GM12878 (cell line): ENCODE data around the gene ALX4. TPM values are rescaled to one million over a fixed set of nuclear protein-coding genes. Genes with fewer than 3 reads are reported as not detected.

Experiments
- ATAC-seq: fragments of 200-7000 bp; cut with Tn5 transposase; 3 replicates; pipeline ENCODE4 v1.9.1; 2020; ENCODE audit warnings: mild to moderate bottlenecking, moderate library complexity
- BruUV-seq: library from RNA; stranded (reverse); fragments of 400-500 nt; replicated peaks from 2 replicates; lab custom pipeline; 2021; lab: Mats Ljungman, UMichigan
- CTCF ChIA-PET: fragments of 300-600 bp; sonication (Branson Sonifier 250); formaldehyde crosslinking; extraction: SDS; loops from one replicate; lab custom pipeline; 2021; ENCODE audit warnings: inconsistent platforms; lab: Yijun Ruan, JAX
- POLR2A ChIA-PET: fragments of 350-600 bp; formaldehyde crosslinking; extraction: SDS; loops from one replicate; lab custom pipeline; 2021; ENCODE audit warnings: inconsistent platforms; lab: Charles Lee
- RAD21 ChIA-PET: fragments of 300-600 bp; sonication (Branson Sonifier 250); formaldehyde crosslinking; loops from one replicate; lab custom pipeline; 2023; ENCODE audit warnings: antibody characterized with exemption; ENCODE audit not compliant: unreplicated experiment; lab: Charles Lee
- SMC1A ChIA-PET: fragments of 300-600 bp; sonication (Branson Sonifier 250); formaldehyde crosslinking; loops from one replicate; lab custom pipeline; 2023; ENCODE audit not compliant: unreplicated experiment, uncharacterized antibody; lab: Charles Lee
- DNase-seq: peaks from one replicate; pipeline ENCODE4 v3.0.0-alpha.2; 2011; ENCODE audit warnings: low read depth, low spot score
- FAIRE-seq: peaks from 3 replicates; lab custom pipeline; 2011; peaks lifted over from hg19 to GRCh38; lab: Jason Lieb, UNC
- H2AFZ ChIP-seq: 2 replicates; pipeline ENCODE4 v1.6.0; 2011; ENCODE audit warnings: low read depth, low read length, control low read depth; ENCODE audit not compliant: control insufficient read depth
- H3K27ac ChIP-seq: 2 replicates; pipeline ENCODE4 v1.5.1; 2011; ENCODE audit warnings: control low read depth; ENCODE audit not compliant: control insufficient read depth, insufficient read depth
- H3K27me3 ChIP-seq, 2 experiments: replicated peaks in 1 of 2; 2 replicates each; pipeline versions ENCODE4 v1.6.0 to v1.6.1; 2011; ENCODE audit warnings: low read length in 1 of 2; ENCODE audit not compliant: control insufficient read depth in 2 of 2, insufficient read depth in 2 of 2
- H3K36me3 ChIP-seq, 2 experiments: 2 replicates each; pipeline ENCODE4 v1.5.1; 2011; ENCODE audit warnings: low read length in 1 of 2; ENCODE audit not compliant: control insufficient read depth in 2 of 2, insufficient read depth in 2 of 2
- H3K4me1 ChIP-seq: 2 replicates; pipeline ENCODE4 v1.6.1; 2011; ENCODE audit warnings: mild to moderate bottlenecking, low read length, moderate library complexity, mixed read lengths; ENCODE audit not compliant: control insufficient read depth, insufficient read depth
- H3K4me2 ChIP-seq: 2 replicates; pipeline ENCODE4 v1.6.0; 2011; ENCODE audit warnings: control low read depth; ENCODE audit not compliant: control insufficient read depth, insufficient read depth
- H3K4me3 ChIP-seq: fragments of 200-600 bp; sonication (generic); 2 replicates; pipeline ENCODE4 v1.5.1; 2016
- H3K79me2 ChIP-seq: 2 replicates; pipeline ENCODE4 v1.6.0; 2011; ENCODE audit warnings: low read length; ENCODE audit not compliant: control insufficient read depth, insufficient read depth
- H3K9ac ChIP-seq: 2 replicates; pipeline ENCODE4 v1.8.0; 2011; ENCODE audit warnings: low read length, control low read depth, mixed read lengths; ENCODE audit not compliant: control insufficient read depth, insufficient read depth
- H3K9me3 ChIP-seq: replicated peaks from 3 replicates; pipeline ENCODE4 v1.5.1; 2011; ENCODE audit warnings: mild to moderate bottlenecking, low read length; ENCODE audit not compliant: control insufficient read depth, insufficient read depth
- H4K20me1 ChIP-seq: 2 replicates; pipeline ENCODE4 v1.6.0; 2011; ENCODE audit not compliant: control insufficient read depth, insufficient read depth
- ASH2L ChIP-seq: fragments of 300-600, 200-600 bp; sonication (generic); IDR thresholded peaks from 2 replicates; pipeline ENCODE4 v1.6.1; 2017; ENCODE audit warnings: low read depth, mild to moderate bottlenecking, borderline replicate concordance
- ESRRA ChIP-seq: IDR thresholded peaks from 2 replicates; pipeline ENCODE4 v1.6.1; 2012; ENCODE audit warnings: mild to moderate bottlenecking, low read length, improper control_type of control experiment
- GABPA ChIP-seq: IDR thresholded peaks from 2 replicates; pipeline ENCODE4 v1.6.1; 2014; ENCODE audit warnings: antibody characterized with exemption, low read depth, mild to moderate bottlenecking, inconsistent platforms
- IKZF1 ChIP-seq: fragments of 450-650 bp; conservative IDR thresholded peaks from 2 replicates; pipeline ENCODE4 v1.6.1; 2017; ENCODE audit warnings: antibody characterized with exemption, mild to moderate bottlenecking
- WGBS: methylation state at CpG from one replicate; pipeline ENCODE4 v1.1.6; 2016; ENCODE audit warnings: low lambda C conversion rate; ENCODE audit not compliant: insufficient replicate concordance, insufficient coverage; ENCODE audit errors: missing lambda C conversion rate; 5-methylcytosine and 5-hydroxymethylcytosine counted together
- in situ Hi-C: fragments of 300-500 bp; cut with MboI; formaldehyde crosslinking; loops from 9 replicates; pipeline ENCODE4 v1.14.3; 2018; ENCODE audit warnings: mixed read lengths
- intact Hi-C: fragments of 100-400 bp; cut with micrococcal nuclease; formaldehyde crosslinking; loops from one replicate; pipeline ENCODE4 v1.14.2; 2022; ENCODE audit not compliant: unreplicated experiment
- polyA plus RNA-seq, 11 experiments: library from polyadenylated mRNA; depleted of rRNA in 4 of 11; unstranded in 6 of 11; stranded (reverse) in 5 of 11; fragments of >200 nt; fragmentation: Nextera tagmentation in 4 of 11; fragmentation: Illumina TruSeq in 1 of 11; extraction: Ambion mirVana in 4 of 11; extraction: Trizol in 1 of 11; gene quantifications; 1 replicate in 1 of 11; 2 replicates in 10 of 11; pipeline versions ENCODE4 v1.2.1 to v1.2.3, GENCODE V29; 2011 to 2016; ENCODE audit warnings: inconsistent platforms in 2 of 11, missing spikeins in 2 of 11, low read depth in 1 of 11
- total RNA-seq, 4 experiments: library from RNA; depleted of rRNA in 3 of 4; stranded (reverse); fragments of >200 nt in 3 of 4; fragmentation: Illumina TruSeq in 1 of 4; extraction: Trizol in 1 of 4; gene quantifications; 2 replicates each; pipeline versions ENCODE4 v1.2.1 to v1.2.3, GENCODE V29; 2013 to 2021
- TF ChIP-seq, protein P1 (sequence below): fragments of 450-650 bp; IDR thresholded peaks from 2 replicates; pipeline ENCODE4 v1.6.1; 2017; ENCODE audit warnings: borderline replicate concordance
- TF ChIP-seq, protein P2 (sequence below): fragments of 450-650 bp; IDR thresholded peaks from 2 replicates; pipeline ENCODE4 v1.6.1; 2017; ENCODE audit warnings: antibody characterized with exemption, mild to moderate bottlenecking, moderate library complexity

Gene ALX4
- total and polyA plus RNA-seq, 10 of the 15 experiments (the other 5 are each of a cell fraction or from before 2014, with no cell fraction given) = not detected

GRCh38 chr11:44335052-44335760, 25.3 kb upstream of the ALX4 start:
- Histone ChIP-seq H3K9me3 (no peaks in the 10 kb centered on the region), H3K4me3 (no peak overlapping the region), H4K20me1 (no peaks in the 10 kb centered on the region), H2AFZ (no peak overlapping the region), H3K36me3 (no peaks in the 10 kb centered on the region), H3K27me3 (peaks cover 0 to 2% of the 10 kb centered on the region in 2 experiments)
- POLR2A ChIA-PET = no interaction called here
- intact Hi-C loops = no loop called here
- DNase-seq = no peak
- CTCF ChIA-PET = no interaction called here
- SMC1A ChIA-PET = no interaction called here
- no TSS peak for BruUV-seq
- RAD21 ChIA-PET = no interaction called here
- no peak for FAIRE-seq
- WGBS = 25% methylated on average over 12 of the region's 12 CpGs
- ATAC-seq = no peak
- TF ChIP-seq, protein P1, sequence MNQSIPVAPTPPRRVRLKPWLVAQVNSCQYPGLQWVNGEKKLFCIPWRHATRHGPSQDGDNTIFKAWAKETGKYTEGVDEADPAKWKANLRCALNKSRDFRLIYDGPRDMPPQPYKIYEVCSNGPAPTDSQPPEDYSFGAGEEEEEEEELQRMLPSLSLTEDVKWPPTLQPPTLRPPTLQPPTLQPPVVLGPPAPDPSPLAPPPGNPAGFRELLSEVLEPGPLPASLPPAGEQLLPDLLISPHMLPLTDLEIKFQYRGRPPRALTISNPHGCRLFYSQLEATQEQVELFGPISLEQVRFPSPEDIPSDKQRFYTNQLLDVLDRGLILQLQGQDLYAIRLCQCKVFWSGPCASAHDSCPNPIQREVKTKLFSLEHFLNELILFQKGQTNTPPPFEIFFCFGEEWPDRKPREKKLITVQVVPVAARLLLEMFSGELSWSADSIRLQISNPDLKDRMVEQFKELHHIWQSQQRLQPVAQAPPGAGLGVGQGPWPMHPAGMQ = no peak
- TF ChIP-seq, protein P2, sequence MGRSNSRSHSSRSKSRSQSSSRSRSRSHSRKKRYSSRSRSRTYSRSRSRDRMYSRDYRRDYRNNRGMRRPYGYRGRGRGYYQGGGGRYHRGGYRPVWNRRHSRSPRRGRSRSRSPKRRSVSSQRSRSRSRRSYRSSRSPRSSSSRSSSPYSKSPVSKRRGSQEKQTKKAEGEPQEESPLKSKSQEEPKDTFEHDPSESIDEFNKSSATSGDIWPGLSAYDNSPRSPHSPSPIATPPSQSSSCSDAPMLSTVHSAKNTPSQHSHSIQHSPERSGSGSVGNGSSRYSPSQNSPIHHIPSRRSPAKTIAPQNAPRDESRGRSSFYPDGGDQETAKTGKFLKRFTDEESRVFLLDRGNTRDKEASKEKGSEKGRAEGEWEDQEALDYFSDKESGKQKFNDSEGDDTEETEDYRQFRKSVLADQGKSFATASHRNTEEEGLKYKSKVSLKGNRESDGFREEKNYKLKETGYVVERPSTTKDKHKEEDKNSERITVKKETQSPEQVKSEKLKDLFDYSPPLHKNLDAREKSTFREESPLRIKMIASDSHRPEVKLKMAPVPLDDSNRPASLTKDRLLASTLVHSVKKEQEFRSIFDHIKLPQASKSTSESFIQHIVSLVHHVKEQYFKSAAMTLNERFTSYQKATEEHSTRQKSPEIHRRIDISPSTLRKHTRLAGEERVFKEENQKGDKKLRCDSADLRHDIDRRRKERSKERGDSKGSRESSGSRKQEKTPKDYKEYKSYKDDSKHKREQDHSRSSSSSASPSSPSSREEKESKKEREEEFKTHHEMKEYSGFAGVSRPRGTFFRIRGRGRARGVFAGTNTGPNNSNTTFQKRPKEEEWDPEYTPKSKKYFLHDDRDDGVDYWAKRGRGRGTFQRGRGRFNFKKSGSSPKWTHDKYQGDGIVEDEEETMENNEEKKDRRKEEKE = no peak
- no peak for TF ChIP-seq GABPA
- no peak for TF ChIP-seq ESRRA
- no peak for TF ChIP-seq ASH2L
- no peak for TF ChIP-seq IKZF1
- TF ChIP-seq, all 136 proteins: peak for 0
- Histone ChIP-seq H3K79me2 (no peaks in the 10 kb centered on the region), H3K27ac (no peak overlapping the region), H3K4me2 (no peak overlapping the region), H3K9ac (no peak overlapping the region), H3K4me1 (no peaks in the 10 kb centered on the region)
- in situ Hi-C loops = no loop called here
